Activated T-cell treated with anti-CD3 and anti-CD28 coated beads for 1 hour (primary cell): ENCODE measurements around the gene MSI1.

ENCODE experiments used
- DNase-seq: peaks from one replicate; pipeline ENCODE4 v3.0.0-alpha.2; 2020; ENCODE audit warnings: low read depth

MSI1 gene

DNA sequence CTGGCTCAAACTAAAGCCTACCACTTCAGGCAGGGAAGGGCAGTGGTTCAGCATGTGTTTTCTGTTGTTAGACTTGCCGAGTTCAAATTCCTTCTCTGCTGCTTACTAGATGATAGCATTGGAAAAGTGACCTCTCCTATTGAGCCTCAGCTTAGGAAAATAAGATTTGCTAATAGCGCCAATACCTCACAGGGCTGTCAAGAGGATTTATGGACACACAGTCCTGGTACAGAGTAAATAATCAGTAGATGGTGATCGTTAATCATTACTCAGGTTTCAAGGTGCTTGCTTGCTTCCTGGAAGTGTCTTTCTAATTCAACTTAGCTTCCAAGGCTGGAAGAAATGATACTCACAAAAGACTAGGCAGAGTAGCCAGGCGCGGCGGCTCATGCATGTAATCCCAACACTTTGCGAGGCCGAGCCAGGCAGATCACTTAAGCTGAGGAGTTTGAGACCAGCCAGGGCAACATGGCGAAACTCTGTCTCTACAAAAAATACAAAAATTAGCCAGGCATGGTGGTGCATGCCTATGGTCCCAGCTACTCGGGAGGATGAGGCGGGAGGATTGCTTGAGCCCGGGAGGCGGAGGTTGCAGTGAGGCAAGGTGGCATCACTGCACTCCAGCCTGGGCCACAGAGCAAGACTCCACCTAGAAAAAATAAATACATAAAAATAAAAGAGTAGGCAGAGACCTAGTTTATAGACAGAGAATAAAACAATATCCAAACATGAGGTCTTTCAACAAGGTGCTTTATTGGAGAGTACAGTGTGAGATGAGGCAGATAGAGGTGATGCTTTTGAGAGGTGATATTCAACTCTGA lies 47.4 kb downstream of the MSI1 start:
- no peak for DNase-seq

DNA sequence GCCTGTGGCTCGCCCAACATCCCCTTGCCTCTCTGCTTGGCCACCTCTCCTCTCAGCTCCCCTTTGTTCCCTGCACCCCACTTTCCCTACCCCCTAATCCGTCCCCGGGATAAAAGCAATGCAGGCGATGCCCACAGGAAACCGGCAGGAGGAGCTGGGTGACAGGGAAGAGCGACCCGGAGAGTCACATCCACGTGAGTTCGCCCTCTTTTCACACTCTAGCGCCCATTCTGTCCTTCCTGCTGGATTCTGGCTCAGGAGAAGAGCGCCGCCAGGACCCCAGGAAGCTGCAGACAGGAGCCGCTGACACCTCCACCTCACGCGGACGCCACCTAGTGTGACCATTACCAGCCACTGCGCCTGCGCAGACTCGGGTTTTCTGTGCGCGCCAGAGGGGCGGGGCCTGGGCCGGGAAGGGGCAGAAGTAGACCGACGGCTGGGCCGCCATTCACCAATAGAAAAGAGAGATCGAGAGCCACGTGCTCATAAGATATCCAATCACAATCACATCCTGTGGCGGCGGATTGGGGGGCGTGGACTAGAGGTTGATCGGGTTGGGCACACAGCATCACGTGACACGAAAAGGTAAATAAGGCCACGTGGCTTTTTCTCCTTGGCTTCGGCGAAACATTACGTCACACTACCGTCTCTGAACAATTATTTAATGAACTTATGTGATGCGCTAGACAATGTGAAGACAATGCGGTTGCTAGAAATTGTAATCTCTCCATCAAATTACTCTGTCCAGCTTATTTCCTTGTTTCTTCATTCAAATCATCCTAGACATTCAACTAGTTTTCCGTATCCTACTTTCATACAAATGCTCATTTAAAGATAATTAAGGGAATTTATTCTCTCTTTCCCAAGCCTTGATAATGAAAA lies 51.5 kb downstream of the MSI1 start:
- peak; percentile 100 for DNase-seq

DNA sequence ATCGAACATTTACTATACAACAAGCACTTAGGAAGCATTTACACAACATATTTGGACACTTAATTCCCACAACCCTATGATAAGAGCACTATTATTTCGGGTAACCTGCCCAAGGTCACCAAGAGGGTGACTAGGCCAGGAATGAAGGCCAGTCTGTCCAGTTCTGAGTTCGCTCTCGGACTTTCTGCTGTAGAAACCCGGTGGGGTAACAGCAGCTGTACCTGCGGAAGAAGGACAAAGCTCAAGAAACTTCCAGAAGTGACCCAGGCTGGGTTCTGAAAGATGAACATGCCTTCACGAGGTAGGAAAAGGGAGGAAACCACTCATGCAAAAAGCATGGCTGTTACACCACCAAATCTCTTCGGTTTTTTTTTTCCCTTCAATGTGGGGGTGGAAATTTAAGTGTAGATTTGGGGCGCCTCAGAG lies 52.2 kb downstream of the MSI1 start:
- DNase-seq = no peak

DNA sequence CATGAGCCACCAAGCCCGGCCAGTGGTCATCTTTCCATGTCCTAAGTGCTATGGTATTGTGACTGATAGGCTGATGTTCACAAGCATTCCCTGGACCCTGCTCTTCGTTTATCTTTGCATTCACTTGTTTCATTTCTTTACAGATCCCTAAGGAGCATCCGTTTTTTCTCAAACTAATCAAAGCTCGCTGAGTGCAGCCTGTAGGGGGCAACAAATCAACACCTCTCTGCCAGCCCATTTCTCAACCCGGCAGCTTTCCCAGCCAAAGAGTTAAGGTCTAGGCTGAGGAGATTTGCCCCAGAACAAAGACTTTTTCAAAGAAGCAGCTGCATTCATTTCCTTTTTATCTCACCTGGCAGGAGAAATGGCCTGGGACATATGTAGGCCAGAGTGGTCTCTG lies 54.7 kb downstream of the MSI1 start:
- no peak for DNase-seq

DNA sequence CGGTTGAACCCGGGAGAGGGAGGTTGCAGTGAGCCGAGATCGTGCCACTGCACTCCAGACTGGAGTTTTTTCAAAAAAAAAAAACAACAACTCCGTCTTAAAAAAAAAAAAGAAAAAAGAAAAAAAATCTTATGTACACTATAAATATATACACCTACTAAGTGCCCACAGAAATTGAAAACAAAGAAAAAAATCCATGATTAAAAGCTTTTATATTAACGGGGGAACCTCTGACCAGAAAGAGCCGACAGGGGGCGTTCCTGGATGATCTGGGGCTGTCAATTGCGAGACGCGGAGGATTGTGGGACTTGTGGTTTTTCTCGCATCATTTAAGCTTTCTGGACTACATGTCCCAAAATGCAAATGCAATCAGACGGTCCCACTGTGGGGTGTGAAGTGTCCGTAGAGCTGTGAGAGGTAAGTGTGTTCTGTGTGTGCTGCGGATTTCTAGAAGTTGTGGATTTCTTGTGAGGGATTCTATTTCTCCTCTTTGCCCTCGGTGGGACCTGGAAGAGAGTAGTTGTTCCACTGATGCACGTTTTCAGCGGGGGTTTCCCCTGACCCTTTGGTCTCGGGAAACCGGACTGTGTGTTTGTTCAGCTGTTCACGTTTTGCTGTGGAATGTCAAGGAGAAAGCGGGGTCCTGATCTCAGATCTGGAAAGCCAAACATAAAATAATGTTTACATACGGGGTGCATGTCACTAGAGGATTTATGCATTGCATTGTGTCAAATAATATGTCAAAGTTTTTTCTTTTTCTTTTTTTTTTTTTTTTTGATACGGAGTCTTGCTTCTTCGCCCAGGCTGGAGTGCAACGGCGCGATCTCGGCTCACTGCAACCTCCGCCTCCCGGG lies 66.8 kb downstream of the MSI1 start, which contains the start of gene SIRT4:
Gene SIRT4, plus strand, starts transcription at position 360 of the 854 bp plus-strand sequence. CDS start 1,241 bp downstream, outside the sequence.
- peak; percentile 86 for DNase-seq

DNA sequence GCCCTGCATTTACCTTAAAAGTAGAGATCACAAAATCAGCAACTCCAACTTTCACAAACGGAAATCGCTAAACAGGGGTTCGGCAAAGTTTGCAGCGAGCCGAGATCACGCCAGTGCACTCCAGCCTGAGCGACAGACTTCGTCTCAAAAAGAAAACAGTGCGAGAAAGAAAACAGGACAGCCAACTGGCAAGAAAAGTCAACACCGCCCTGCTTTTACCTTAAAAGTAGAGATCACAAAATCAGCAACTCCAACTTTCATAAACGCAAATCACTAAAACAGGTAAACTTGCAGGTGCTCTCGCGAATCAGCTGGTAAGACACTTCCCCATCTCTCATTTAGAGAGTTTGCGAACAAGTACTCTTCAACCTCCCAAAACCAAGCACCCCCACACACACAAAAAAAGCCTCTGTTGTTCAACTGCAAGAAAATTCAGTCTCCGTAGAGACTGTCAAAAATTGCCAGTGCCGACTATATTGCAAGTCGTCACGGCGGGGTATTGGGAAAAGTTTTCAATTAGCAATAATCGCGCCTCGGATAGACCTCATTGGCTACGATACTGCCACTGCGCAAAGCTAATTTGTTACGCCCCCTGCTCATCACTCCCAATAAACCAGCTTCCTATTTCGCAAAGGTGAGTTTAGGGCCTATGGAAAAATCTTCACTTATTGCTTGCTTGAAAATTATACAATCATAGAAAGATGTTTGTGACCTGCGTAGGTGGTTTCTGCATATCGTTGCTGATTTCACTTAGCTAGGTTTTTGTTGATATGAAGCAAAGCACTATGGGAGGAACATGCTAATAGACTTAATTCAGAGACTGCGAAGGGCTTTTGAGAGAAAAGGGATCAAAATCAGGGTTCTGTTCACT lies 76.1 kb downstream of the MSI1 start, which contains the start of gene RNU4-1:
Gene RNU4-1, minus strand, starts transcription at position 577 of the 871 bp plus-strand sequence.
- DNase-seq = peak; percentile 58

DNA sequence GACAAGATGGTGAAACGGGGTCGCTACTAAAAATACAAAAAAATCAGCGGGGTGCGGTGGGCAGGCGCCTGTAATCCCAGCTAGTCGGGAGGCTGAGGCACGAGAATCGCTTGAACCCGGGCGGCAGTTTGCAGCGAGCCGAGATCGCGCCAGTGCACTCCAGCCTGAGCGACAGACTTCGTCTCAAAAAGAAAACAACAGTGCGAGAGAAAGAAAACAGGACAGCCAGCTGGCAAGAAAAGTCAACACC lies 76.6 kb downstream of the MSI1 start:
- no peak for DNase-seq
